Duodenal mucosa (tissue), 2 donors: ENCODE data around the gene BEST1.
"Not testable (repeated sequence)": the region's sequence is repeated elsewhere in the genome, so short reads cannot be mapped to it uniquely, and the experiment has no call there.

Experiments used
- H3K27ac ChIP-seq: one replicate; pipeline ENCODE4 v1.7.0; 2013; ENCODE audit warnings: low read depth, low read length
- H3K27me3 ChIP-seq, 2 donors: one replicate each; pipeline ENCODE4 v1.7.0; 2013; ENCODE audit warnings: low read length in 2 of 2, control low read depth in 1 of 2; ENCODE audit not compliant: insufficient read depth in 2 of 2, control insufficient read depth in 1 of 2
- H3K36me3 ChIP-seq, 2 donors: one replicate each; pipeline ENCODE4 v1.7.0; 2013; ENCODE audit warnings: low read length in 2 of 2, control low read depth in 1 of 2; ENCODE audit not compliant: insufficient read depth in 2 of 2, control insufficient read depth in 1 of 2
- H3K4me1 ChIP-seq, 2 donors: one replicate each; pipeline ENCODE4 v1.7.0; 2013; ENCODE audit warnings: low read length in 2 of 2, control low read depth in 1 of 2; ENCODE audit not compliant: insufficient read depth in 2 of 2, control insufficient read depth in 1 of 2
- H3K4me3 ChIP-seq, 2 donors: one replicate each; pipeline ENCODE4 v1.7.0; 2013; ENCODE audit warnings: low read length in 2 of 2, low read depth in 1 of 2
- H3K9ac ChIP-seq, 2 donors: one replicate each; pipeline ENCODE4 v1.7.0; 2013; ENCODE audit warnings: low read length in 2 of 2, low read depth in 1 of 2
- H3K9me3 ChIP-seq, 2 donors: one replicate each; pipeline ENCODE4 v1.7.0; 2013; ENCODE audit warnings: low read length in 2 of 2, control low read depth in 1 of 2; ENCODE audit not compliant: control insufficient read depth in 1 of 2

BEST1 gene

GRCh38 chr11:61963016-61963281, 12.8 kb downstream of the BEST1 start:
- no peak overlapping the region for H3K9ac ChIP-seq
- peaks cover 50 to 56% of the 10 kb centered on the region in 2 donors for H3K4me1 ChIP-seq
- peak overlapping the region; percentile 7 for H3K27ac ChIP-seq
- H3K27me3 ChIP-seq = no peaks in the 10 kb centered on the region
- peaks cover 16 to 26% of the 10 kb centered on the region in 2 donors for H3K36me3 ChIP-seq
- H3K4me3 ChIP-seq = no peak overlapping the region
- H3K9me3 ChIP-seq = no peaks in the 10 kb centered on the region

GRCh38 chr11:61963282-61964057, 13.3 kb downstream of the BEST1 start:
- Histone ChIP-seq H3K36me3 (peaks cover 16 to 24% of the 10 kb centered on the region in 2 donors), H3K27ac (peak overlapping the region; percentile 7), H3K9ac (peak overlapping the region in 1 of 2 donors; percentile 6), H3K4me1 (peaks cover 55 to 58% of the 10 kb centered on the region in 2 donors), H3K27me3 (no peaks in the 10 kb centered on the region), H3K9me3 (no peaks in the 10 kb centered on the region), H3K4me3 (no peak overlapping the region)

- Histone ChIP-seq H3K36me3 (peaks cover 16 to 24% of the 10 kb centered on the region in 2 donors), H3K27ac (no peak overlapping the region), H3K9me3 (no peaks in the 10 kb centered on the region), H3K9ac (peak overlapping the region in 1 of 2 donors; percentile 6), H3K4me3 (no peak overlapping the region), H3K4me1 (peaks cover 59 to 61% of the 10 kb centered on the region in 2 donors), H3K27me3 (no peaks in the 10 kb centered on the region)
These were observed 14.0 kb downstream of the BEST1 start for GRCh38 chr11:61964058-61964665.

GRCh38 chr11:61964666-61965271, 14.6 kb downstream of the BEST1 start:
- H3K4me1 ChIP-seq = peaks cover 58 to 62% of the 10 kb centered on the region in 2 donors
- peak overlapping the region; percentile 98 to 100 for H3K4me3 ChIP-seq
- peak overlapping the region; percentile 38 for H3K27ac ChIP-seq
- peak overlapping the region; percentile 70 to 97 for H3K9ac ChIP-seq
- not testable (repeated sequence) for H3K9me3 ChIP-seq, H3K27me3 ChIP-seq
- peaks cover 16 to 22% of the 10 kb centered on the region in 2 donors for H3K36me3 ChIP-seq

GRCh38 chr11:61966734-61967115, 16.6 kb downstream of the BEST1 start:
- Histone ChIP-seq H3K4me1 (peaks cover 66 to 70% of the 10 kb centered on the region in 2 donors), H3K36me3 (peaks cover 16 to 22% of the 10 kb centered on the region in 2 donors), H3K27me3 (no peaks in the 10 kb centered on the region), H3K27ac (peak overlapping the region; percentile 97), H3K4me3 (peak overlapping the region; percentile 98 to 100), H3K9ac (peak overlapping the region; percentile 97 to 99), H3K9me3 (no peaks in the 10 kb centered on the region)

- Histone ChIP-seq H3K27ac (peak within 1 kb of the TSS; percentile 97), H3K4me1 (peaks cover 64 to 68% of the 10 kb centered on the region in 2 donors), H3K9me3 (no peaks in the 10 kb centered on the region), H3K27me3 (no peaks in the 10 kb centered on the region), H3K36me3 (peaks cover 16 to 22% of the 10 kb centered on the region in 2 donors), H3K4me3 (peak within 1 kb of the TSS; percentile 98 to 100), H3K9ac (peak within 1 kb of the TSS; percentile 97 to 99)
These were observed 17.2 kb downstream of the BEST1 start, which contains the start of gene FTH1 for GRCh38 chr11:61967116-61967923. TSS of gene FTH1 (minus strand) at chr11:61967634. CDS start at chr11:61967425, 209 bp downstream.

- Histone ChIP-seq H3K4me3 (peak overlapping the region; percentile 85 to 98), H3K4me1 (peaks cover 64 to 68% of the 10 kb centered on the region in 2 donors), H3K27ac (peak overlapping the region; percentile 97), H3K9me3 (no peaks in the 10 kb centered on the region), H3K9ac (peak overlapping the region; percentile 96 to 98), H3K36me3 (peaks cover 16 to 22% of the 10 kb centered on the region in 2 donors), H3K27me3 (no peaks in the 10 kb centered on the region)
These were observed 18.0 kb downstream of the BEST1 start for GRCh38 chr11:61967924-61968757.

GRCh38 chr11:61968758-61969390, 18.7 kb downstream of the BEST1 start:
- H3K4me1 ChIP-seq = peaks cover 64 to 68% of the 10 kb centered on the region in 2 donors
- peak overlapping the region; percentile 85 to 98 for H3K4me3 ChIP-seq
- H3K36me3 ChIP-seq = peaks cover 15% of the 10 kb centered on the region in 2 donors
- peak overlapping the region; percentile 97 for H3K27ac ChIP-seq
- peak overlapping the region; percentile 96 to 98 for H3K9ac ChIP-seq
- no peaks in the 10 kb centered on the region for H3K9me3 ChIP-seq
- H3K27me3 ChIP-seq = no peaks in the 10 kb centered on the region

GRCh38 chr11:61969391-61969758, 19.2 kb downstream of the BEST1 start:
- H3K27me3 ChIP-seq = no peaks in the 10 kb centered on the region
- peaks cover 10 to 11% of the 10 kb centered on the region in 2 donors for H3K36me3 ChIP-seq
- H3K9ac ChIP-seq = no peak overlapping the region
- H3K9me3 ChIP-seq = no peaks in the 10 kb centered on the region
- no peak overlapping the region for H3K27ac ChIP-seq
- H3K4me1 ChIP-seq = peaks cover 62 to 68% of the 10 kb centered on the region in 2 donors
- H3K4me3 ChIP-seq = no peak overlapping the region
